OCI-LY1 (cell line): ENCODE results near the gene BCHE.

Source experiments
- H2AFZ ChIP-seq: fragments of 200-600 bp; sonication (generic), shearing (Covaris generic); 2 replicates; pipeline ENCODE4 v1.6.0; 2014; ENCODE audit warnings: antibody characterized with exemption, mild to moderate bottlenecking, low read length
- H3F3A ChIP-seq: fragments of 200-600 bp; sonication (generic), shearing (Covaris generic); 2 replicates; pipeline ENCODE4 v1.6.0; 2014; ENCODE audit warnings: mild to moderate bottlenecking, antibody characterized with exemption, low read length, moderate library complexity; ENCODE audit not compliant: insufficient read depth
- H3K27ac ChIP-seq: fragments of 200-600 bp; sonication (generic); 2 replicates; pipeline ENCODE4 v1.5.1; 2014; ENCODE audit warnings: low read length, mixed run types, mild to moderate bottlenecking, low read depth; ENCODE audit not compliant: poor library complexity, severe bottlenecking
- H3K27me3 ChIP-seq: fragments of 200-600 bp; sonication (generic); 2 replicates; pipeline ENCODE4 v1.6.0; 2014; ENCODE audit warnings: antibody characterized with exemption, mild to moderate bottlenecking, low read length, moderate library complexity; ENCODE audit not compliant: insufficient read depth
- H3K36me3 ChIP-seq: fragments of 200-600 bp; sonication (generic); 2 replicates; pipeline ENCODE4 v1.6.1; 2014; ENCODE audit warnings: mild to moderate bottlenecking, antibody characterized with exemption, low read length, moderate library complexity, mixed read lengths; ENCODE audit not compliant: insufficient read depth
- H3K4me1 ChIP-seq: fragments of 200-600 bp; sonication (generic); 2 replicates; pipeline ENCODE4 v1.5.1; 2014; ENCODE audit warnings: mild to moderate bottlenecking, low read length, moderate library complexity; ENCODE audit not compliant: insufficient read depth, severe bottlenecking
- H3K4me2 ChIP-seq: fragments of 200-600 bp; sonication (generic), shearing (Covaris generic); 2 replicates; pipeline ENCODE4 v1.6.1; 2014; ENCODE audit warnings: low read length
- H3K4me3 ChIP-seq: fragments of 200-600 bp; sonication (generic); 2 replicates; pipeline ENCODE4 v1.5.1; 2014; ENCODE audit warnings: low read length, low read depth, mild to moderate bottlenecking, mixed read lengths; ENCODE audit not compliant: poor library complexity, severe bottlenecking
- H3K79me2 ChIP-seq: fragments of 200-600 bp; shearing (Covaris generic); 2 replicates; pipeline ENCODE4 v1.6.1; 2016; ENCODE audit warnings: mixed run types, low read length, mixed read lengths; ENCODE audit not compliant: insufficient read depth
- H3K9ac ChIP-seq: fragments of 200-600 bp; sonication (generic), shearing (Covaris generic); 2 replicates; pipeline ENCODE4 v1.6.1; 2014; ENCODE audit warnings: mild to moderate bottlenecking, low read length, mixed read lengths
- H3K9me2 ChIP-seq: fragments of 200-600 bp; sonication (generic), shearing (Covaris generic); 2 replicates; pipeline ENCODE4 v1.6.1; 2014; ENCODE audit warnings: low read depth, mild to moderate bottlenecking, low read length, mixed read lengths
- H3K9me3 ChIP-seq: fragments of 200-600 bp; shearing (Covaris generic); 2 replicates; pipeline ENCODE4 v1.6.1; 2014; ENCODE audit warnings: low read length, mixed read lengths
- H4K20me1 ChIP-seq: fragments of 200-600 bp; sonication (generic), shearing (Covaris generic); 2 replicates; pipeline ENCODE4 v1.6.0; 2016; ENCODE audit warnings: mild to moderate bottlenecking, low read length; ENCODE audit not compliant: insufficient read depth
- EZH2 ChIP-seq: fragments of 200-600 bp; sonication (generic), shearing (Covaris generic); IDR thresholded peaks from 2 replicates; pipeline ENCODE4 v1.8.0; 2017; ENCODE audit warnings: borderline replicate concordance, mixed run types, mild to moderate bottlenecking, antibody characterized with exemption, low read length, moderate library complexity, mixed read lengths
- TF ChIP-seq, protein P1 (sequence below): fragments of 200-600 bp; sonication (generic), shearing (Covaris generic); IDR thresholded peaks from 2 replicates; pipeline ENCODE4 v1.5.1; 2017; ENCODE audit warnings: mild to moderate bottlenecking, antibody characterized with exemption, low read length, moderate library complexity, mixed read lengths

Gene BCHE

GRCh38 chr3:165742351-165742750 lies 94.9 kb downstream of the BCHE start:
- Histone ChIP-seq H3K27ac (no peak overlapping the region), H3K36me3 (no peaks in the 10 kb centered on the region), H2AFZ (no peak overlapping the region), H3K4me2 (no peak overlapping the region), H3K79me2 (no peaks in the 10 kb centered on the region), H3K9me3 (no peaks in the 10 kb centered on the region), H3K4me3 (no peak overlapping the region), H3K27me3 (no peaks in the 10 kb centered on the region), H3K9me2 (no peaks in the 10 kb centered on the region), H3K9ac (no peak overlapping the region), H3F3A (no peaks in the 10 kb centered on the region), H4K20me1 (no peaks in the 10 kb centered on the region), H3K4me1 (no peaks in the 10 kb centered on the region)
- TF ChIP-seq, protein P1, sequence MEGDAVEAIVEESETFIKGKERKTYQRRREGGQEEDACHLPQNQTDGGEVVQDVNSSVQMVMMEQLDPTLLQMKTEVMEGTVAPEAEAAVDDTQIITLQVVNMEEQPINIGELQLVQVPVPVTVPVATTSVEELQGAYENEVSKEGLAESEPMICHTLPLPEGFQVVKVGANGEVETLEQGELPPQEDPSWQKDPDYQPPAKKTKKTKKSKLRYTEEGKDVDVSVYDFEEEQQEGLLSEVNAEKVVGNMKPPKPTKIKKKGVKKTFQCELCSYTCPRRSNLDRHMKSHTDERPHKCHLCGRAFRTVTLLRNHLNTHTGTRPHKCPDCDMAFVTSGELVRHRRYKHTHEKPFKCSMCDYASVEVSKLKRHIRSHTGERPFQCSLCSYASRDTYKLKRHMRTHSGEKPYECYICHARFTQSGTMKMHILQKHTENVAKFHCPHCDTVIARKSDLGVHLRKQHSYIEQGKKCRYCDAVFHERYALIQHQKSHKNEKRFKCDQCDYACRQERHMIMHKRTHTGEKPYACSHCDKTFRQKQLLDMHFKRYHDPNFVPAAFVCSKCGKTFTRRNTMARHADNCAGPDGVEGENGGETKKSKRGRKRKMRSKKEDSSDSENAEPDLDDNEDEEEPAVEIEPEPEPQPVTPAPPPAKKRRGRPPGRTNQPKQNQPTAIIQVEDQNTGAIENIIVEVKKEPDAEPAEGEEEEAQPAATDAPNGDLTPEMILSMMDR, result no peak
- no peak for TF ChIP-seq EZH2

- Histone ChIP-seq H3K27me3 (no peaks in the 10 kb centered on the region), H3K9ac (no peak overlapping the region), H3K79me2 (no peaks in the 10 kb centered on the region), H3F3A (no peaks in the 10 kb centered on the region), H3K27ac (no peak overlapping the region), H3K4me2 (no peak overlapping the region), H3K4me3 (no peak overlapping the region), H3K36me3 (no peaks in the 10 kb centered on the region), H2AFZ (no peak overlapping the region), H3K4me1 (no peaks in the 10 kb centered on the region), H3K9me2 (0 out of 2 replicates have a peak, but pooled peaks cover 3% of the 10 kb centered on the region), H4K20me1 (no peaks in the 10 kb centered on the region), H3K9me3 (no peaks in the 10 kb centered on the region)
- TF ChIP-seq, protein P1, result no peak
- TF ChIP-seq EZH2, result no peak
Measured at GRCh38 chr3:165729756-165730155, 107.5 kb downstream of the BCHE start.

DNA sequence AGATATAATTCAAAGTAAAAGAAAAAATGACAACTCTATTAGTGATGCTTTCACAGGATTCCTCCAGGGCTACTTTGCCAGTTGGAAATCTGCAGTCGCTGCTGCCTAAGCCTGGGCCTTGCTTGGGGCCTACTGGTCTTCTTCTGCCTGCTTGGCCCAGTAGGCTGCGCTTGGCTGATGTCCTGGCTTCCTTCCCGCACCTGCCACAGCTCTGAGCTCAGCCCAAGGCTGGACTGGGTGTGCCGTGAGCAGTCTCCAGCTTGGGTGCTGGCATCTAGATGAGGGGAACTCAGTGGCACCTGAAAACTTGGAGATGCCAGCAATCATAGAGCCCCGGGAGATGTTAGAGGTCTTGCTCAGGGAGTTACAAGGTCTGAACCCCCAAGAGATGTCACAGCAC lies 108.3 kb downstream of the BCHE start:
- Histone ChIP-seq H3K36me3 (no peaks in the 10 kb centered on the region), H3K4me2 (no peak overlapping the region), H3K27me3 (no peaks in the 10 kb centered on the region), H3K9me2 (0 out of 2 replicates have a peak, but pooled peaks cover 3% of the 10 kb centered on the region), H3F3A (no peaks in the 10 kb centered on the region), H3K9me3 (no peaks in the 10 kb centered on the region), H3K4me3 (no peak overlapping the region), H3K27ac (no peak overlapping the region), H2AFZ (no peak overlapping the region), H3K9ac (no peak overlapping the region), H3K79me2 (no peaks in the 10 kb centered on the region), H4K20me1 (no peaks in the 10 kb centered on the region), H3K4me1 (no peaks in the 10 kb centered on the region)
- TF ChIP-seq, protein P1, result no peak
- TF ChIP-seq EZH2, result no peak
